ENCODE data around the gene PTPRT.
A peak's percentile ranks its signal among the peaks of the same experiment; 100 is the strongest.

The PTPRT gene

GRCh38 chr20:42507874-42508273 is 681.8 kb downstream of the PTPRT start:
- DNase-seq = no peak

GRCh38 chr20:42506397-42506796 is 683.3 kb downstream of the PTPRT start:
- no peak for DNase-seq

- no peak for DNase-seq
Observed at GRCh38 chr20:42502591-42502990, 687.1 kb downstream of the PTPRT start.

GRCh38 chr20:42496595-42496994 is 693.1 kb downstream of the PTPRT start:
- no peak for DNase-seq

GRCh38 chr20:42494290-42494689 is 695.4 kb downstream of the PTPRT start:
- no peak for DNase-seq

- DNase-seq = no peak
Observed at GRCh38 chr20:42493001-42493400, 696.7 kb downstream of the PTPRT start.

- no peak for DNase-seq
Observed at GRCh38 chr20:42492290-42492689, 697.4 kb downstream of the PTPRT start.

- DNase-seq = no peak
Observed at GRCh38 chr20:42485556-42485955, 704.1 kb downstream of the PTPRT start.

- DNase-seq = no peak
Observed at GRCh38 chr20:42484790-42485375, 704.8 kb downstream of the PTPRT start.

- peak; percentile 49 for DNase-seq
Observed at GRCh38 chr20:42484335-42484734, 705.4 kb downstream of the PTPRT start.

GRCh38 chr20:42483730-42484303 is 705.9 kb downstream of the PTPRT start:
- no peak for DNase-seq

GRCh38 chr20:42482808-42483207 is 706.9 kb downstream of the PTPRT start:
- DNase-seq = no peak

GRCh38 chr20:42475773-42476172 is 713.9 kb downstream of the PTPRT start:
- no peak for DNase-seq

- no peak for DNase-seq
Observed at GRCh38 chr20:42474646-42475045, 715.1 kb downstream of the PTPRT start.

- no peak for DNase-seq
Observed at GRCh38 chr20:42472198-42472597, 717.5 kb downstream of the PTPRT start.

- no peak for DNase-seq
Observed at GRCh38 chr20:42461965-42462593, 727.6 kb downstream of the PTPRT start.

- no peak for DNase-seq
Observed at GRCh38 chr20:42461291-42461690, 728.4 kb downstream of the PTPRT start.

- no peak for DNase-seq
Observed at GRCh38 chr20:42447270-42447669, 742.4 kb downstream of the PTPRT start.

GRCh38 chr20:42444799-42445198 is 744.9 kb downstream of the PTPRT start:
- no peak for DNase-seq

GRCh38 chr20:42443200-42443599 is 746.5 kb downstream of the PTPRT start:
- DNase-seq = no peak

- DNase-seq = no peak
Observed at GRCh38 chr20:42442716-42443115, 747.0 kb downstream of the PTPRT start.

- DNase-seq = no peak
Observed at GRCh38 chr20:42441864-42442331, 747.8 kb downstream of the PTPRT start.

- DNase-seq = no peak
Observed at GRCh38 chr20:42441196-42441863, 748.4 kb downstream of the PTPRT start.

- no peak for DNase-seq
Observed at GRCh38 chr20:42435230-42435629, 754.5 kb downstream of the PTPRT start.
